Panc1 (cell line): ENCODE measurements around the gene DLG2. TPM values are rescaled to one million over a fixed set of nuclear protein-coding genes. Genes with fewer than 3 reads are reported as not detected.

ENCODE experiments used
- ATAC-seq: fragments of 200-7000 bp; cut with Tn5 transposase; 2 replicates; pipeline ENCODE4 v1.9.1; 2020; ENCODE audit warnings: mild to moderate bottlenecking, moderate library complexity
- BruUV-seq: library from RNA; stranded (reverse); fragments of 400-500 nt; replicated peaks from 2 replicates; lab custom pipeline; 2021; lab: Mats Ljungman, UMichigan
- CTCF ChIA-PET: fragments of 300-600 bp; sonication (Branson Sonifier 250); formaldehyde crosslinking; loops from one replicate; lab custom pipeline; 2022; ENCODE audit warnings: antibody characterized with exemption; lab: Charles Lee
- POLR2A ChIA-PET: fragments of 300-600 bp; sonication (Branson Sonifier 250); formaldehyde crosslinking; loops from one replicate; lab custom pipeline; 2022; ENCODE audit warnings: antibody characterized with exemption; lab: Charles Lee
- DNase-seq: peaks from one replicate; pipeline ENCODE4 v3.0.0-alpha.2; 2010; ENCODE audit warnings: low read depth, low spot score
- H3K27ac ChIP-seq: 2 replicates; pipeline ENCODE4 v1.5.1; 2011; ENCODE audit warnings: mild to moderate bottlenecking, low read length, inconsistent platforms
- H3K27me3 ChIP-seq: fragments of 200-500 bp; sonication (Bioruptor generic); 2 replicates; pipeline ENCODE4 v1.6.0; 2014; ENCODE audit warnings: low read length, inconsistent platforms; ENCODE audit not compliant: control insufficient read depth, insufficient read depth
- H3K36me3 ChIP-seq: fragments of 200-500 bp; sonication (Bioruptor generic); 2 replicates; pipeline ENCODE4 v1.5.1; 2014; ENCODE audit warnings: inconsistent platforms, mild to moderate bottlenecking, low read length, moderate library complexity; ENCODE audit not compliant: control insufficient read depth, insufficient read depth
- H3K4me1 ChIP-seq: 2 replicates; pipeline ENCODE4 v1.5.1; 2011; ENCODE audit warnings: inconsistent platforms, mild to moderate bottlenecking, low read length, moderate library complexity; ENCODE audit not compliant: control insufficient read depth, insufficient read depth
- H3K4me3 ChIP-seq, 2 experiments: 2 replicates each; pipeline ENCODE4 v1.5.1; 2011 to 2012; ENCODE audit warnings: low read depth in 2 of 2, low read length in 2 of 2, mild to moderate bottlenecking in 2 of 2, inconsistent platforms in 1 of 2, moderate library complexity in 1 of 2
- H3K9me3 ChIP-seq: fragments of 200-500 bp; sonication (Bioruptor generic); 2 replicates; pipeline ENCODE4 v1.5.1; 2014; ENCODE audit warnings: low read depth, mild to moderate bottlenecking, inconsistent platforms, low read length, moderate library complexity; ENCODE audit not compliant: control insufficient read depth, insufficient read depth
- CTCF ChIP-seq: fragments of 450-650 bp; IDR thresholded peaks from 2 replicates; pipeline ENCODE4 v1.5.1; 2017; ENCODE audit warnings: mild to moderate bottlenecking
- POLR2AphosphoS5 ChIP-seq: IDR thresholded peaks from 2 replicates; pipeline ENCODE4 v1.6.1; 2012; ENCODE audit warnings: mild to moderate bottlenecking, low read depth, low read length, moderate library complexity
- REST ChIP-seq, 2 experiments: IDR thresholded peaks; 2 replicates each; pipeline ENCODE4 v1.6.1; 2011 to 2012; ENCODE audit warnings: low read depth in 2 of 2, control low read depth in 1 of 2, low read length in 1 of 2, mild to moderate bottlenecking in 1 of 2, moderate library complexity in 1 of 2; ENCODE audit not compliant: insufficient read depth in 1 of 2
- SIN3A ChIP-seq: IDR thresholded peaks from 2 replicates; pipeline ENCODE4 v1.6.1; 2012; ENCODE audit warnings: low read depth, mild to moderate bottlenecking, low read length, moderate library complexity, borderline replicate concordance; ENCODE audit not compliant: insufficient read depth
- TCF7L2 ChIP-seq: IDR thresholded peaks from 2 replicates; pipeline ENCODE4 v1.6.1; 2011; ENCODE audit warnings: mild to moderate bottlenecking, low read depth, low read length, inconsistent platforms
- in situ Hi-C: cut with HindIII; loops from 2 replicates; pipeline ENCODE4 v1.10.0; 2016; ENCODE audit warnings: low sequenced_read_pairs, low pct_unique_long_range_greater_than_20kb
- intact Hi-C: fragments of 100-400 bp; cut with micrococcal nuclease; formaldehyde crosslinking; loops from one replicate; pipeline ENCODE4 v1.10.0; 2022; ENCODE audit not compliant: unreplicated experiment
- total RNA-seq: library from RNA; stranded (reverse); gene quantifications from one replicate; pipeline ENCODE4 v1.2.1, GENCODE V29; 2021; ENCODE audit not compliant: unreplicated experiment

DLG2 gene
- total RNA-seq, 1 experiment from 2014 or later, result 4.2 TPM

- POLR2A ChIA-PET, result interaction anchor here (0.6 kb wide), 1 partner anchor 411 kb away, joined by 3 read pairs; no protein-coding TSS in a partner anchor
- no peaks in the 10 kb centered on the region for H3K27me3 ChIP-seq
- in situ Hi-C loops, result no loop called here
- DNase-seq (no peak), ATAC-seq (no peak)
- H3K9me3 ChIP-seq, result no peaks in the 10 kb centered on the region
- no peak overlapping the region for H3K4me3 ChIP-seq
- H3K36me3 ChIP-seq, result no peaks in the 10 kb centered on the region
- H3K27ac ChIP-seq, result no peak overlapping the region
- CTCF ChIA-PET, result no interaction called here
- BruUV-seq, result no TSS peak
- TF ChIP-seq CTCF, result no peak
- no peak for TF ChIP-seq REST (IDR thresholded peaks at IDR 0.05; ENCODE audit: insufficient read depth in 1 of 2, low read depth in 2 of 2, low read length in 1 of 2)
- TF ChIP-seq POLR2AphosphoS5, result no peak
- no peak for TF ChIP-seq TCF7L2
- TF ChIP-seq SIN3A, result no peak
- H3K4me1 ChIP-seq, result no peaks in the 10 kb centered on the region
- intact Hi-C loops, result no loop called here
Measured at GRCh38 chr11:85318573-85318972, 308.6 kb downstream of the DLG2 start.

GRCh38 chr11:85316967-85317366, 310.2 kb downstream of the DLG2 start:
- H3K9me3 ChIP-seq, result no peaks in the 10 kb centered on the region
- ChIA-PET CTCF (no interaction called here), POLR2A (no interaction called here)
- H3K4me3 ChIP-seq, result no peak overlapping the region
- in situ Hi-C loops, result no loop called here
- intact Hi-C loops, result no loop called here
- H3K27ac ChIP-seq, result no peak overlapping the region
- no peak for ATAC-seq
- H3K36me3 ChIP-seq, result no peaks in the 10 kb centered on the region
- no TSS peak for BruUV-seq
- no peak for DNase-seq
- H3K27me3 ChIP-seq, result no peaks in the 10 kb centered on the region
- TF ChIP-seq CTCF (no peak), SIN3A (no peak), REST (IDR thresholded peaks at IDR 0.05; ENCODE audit: insufficient read depth in 1 of 2, low read depth in 2 of 2, low read length in 1 of 2) (no peak), TCF7L2 (no peak), POLR2AphosphoS5 (no peak)
- H3K4me1 ChIP-seq, result no peaks in the 10 kb centered on the region
